ENCODE data around the gene SLC5A10. TPM values are rescaled to one million over a fixed set of nuclear protein-coding genes. Genes with fewer than 3 reads are reported as not detected.
A peak's percentile ranks its signal among the peaks of the same experiment; 100 is the strongest.

Gene SLC5A10
- polyA plus RNA-seq, 1 of the 3 experiments (the other 2 are of a cell fraction) = not detected

DNA sequence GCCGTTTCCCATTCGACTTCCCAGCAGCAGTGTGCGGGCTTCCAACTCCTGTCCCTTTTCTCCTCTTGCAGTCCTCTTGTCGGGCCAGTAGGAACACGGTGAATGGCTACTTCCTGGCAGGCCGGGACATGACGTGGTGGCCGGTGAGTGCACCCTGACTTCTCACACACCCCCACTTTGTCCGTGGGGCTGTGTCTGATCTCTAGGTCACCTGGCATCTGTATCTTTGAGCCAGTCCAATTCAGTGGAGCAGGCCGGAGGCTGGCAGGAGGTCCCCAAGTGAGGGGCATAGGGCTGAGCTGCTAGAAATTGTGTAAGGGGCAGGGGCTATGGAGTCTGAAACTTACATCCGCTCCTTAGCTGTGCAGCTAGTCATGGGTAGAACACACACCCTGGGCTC is 6.6 kb downstream of the SLC5A10 start:
- H3K4me1 ChIP-seq (ENCODE audit: control insufficient read depth in 1 of 2, insufficient read depth in 2 of 2, low read depth in 1 of 2, low read length in 1 of 2) = peaks cover 6 to 11% of the 10 kb centered on the region in 2 experiments; a peak in 2 of 4 replicates
- H3K9me2 ChIP-seq = no peaks in the 10 kb centered on the region
- H3K9me3 ChIP-seq = no peaks in the 10 kb centered on the region
- no peak overlapping the region for H2AFZ ChIP-seq (ENCODE audit: low read depth)
- H3K4me3 ChIP-seq (ENCODE audit: low read depth in 2 of 2, low read length in 1 of 2) = no peak overlapping the region
- POLR2A ChIA-PET = no interaction called here
- no peaks in the 10 kb centered on the region for H3K27me3 ChIP-seq (ENCODE audit: insufficient read depth)
- peaks cover 10% of the 10 kb centered on the region for H3F3A ChIP-seq (replicated peaks; ENCODE audit: insufficient read depth)
- no peak overlapping the region for H3K4me2 ChIP-seq
- no peaks in the 10 kb centered on the region for H3K79me2 ChIP-seq (ENCODE audit: insufficient read depth)
- no peak overlapping the region for H3K9ac ChIP-seq
- WGBS (ENCODE audit: low lambda C conversion rate) = 91% methylated on average over 9 of the region's 11 CpGs
- no peak for TF ChIP-seq RFX5 (IDR thresholded peaks at IDR 0.05; ENCODE audit: low read length)
- TF ChIP-seq YY1 (IDR thresholded peaks at IDR 0.05; ENCODE audit: low read depth) = no peak
- TF ChIP-seq NRF1 (IDR thresholded peaks at IDR 0.05; ENCODE audit: low read depth, low read length) = no peak
- TF ChIP-seq ELF1 (IDR thresholded peaks at IDR 0.05) = no peak
- TF ChIP-seq RCOR1 (IDR thresholded peaks at IDR 0.05; ENCODE audit: low read length) = no peak
- TF ChIP-seq RAD21 (IDR thresholded peaks at IDR 0.05; ENCODE audit: low read length) = no peak
- TF ChIP-seq, protein P1, sequence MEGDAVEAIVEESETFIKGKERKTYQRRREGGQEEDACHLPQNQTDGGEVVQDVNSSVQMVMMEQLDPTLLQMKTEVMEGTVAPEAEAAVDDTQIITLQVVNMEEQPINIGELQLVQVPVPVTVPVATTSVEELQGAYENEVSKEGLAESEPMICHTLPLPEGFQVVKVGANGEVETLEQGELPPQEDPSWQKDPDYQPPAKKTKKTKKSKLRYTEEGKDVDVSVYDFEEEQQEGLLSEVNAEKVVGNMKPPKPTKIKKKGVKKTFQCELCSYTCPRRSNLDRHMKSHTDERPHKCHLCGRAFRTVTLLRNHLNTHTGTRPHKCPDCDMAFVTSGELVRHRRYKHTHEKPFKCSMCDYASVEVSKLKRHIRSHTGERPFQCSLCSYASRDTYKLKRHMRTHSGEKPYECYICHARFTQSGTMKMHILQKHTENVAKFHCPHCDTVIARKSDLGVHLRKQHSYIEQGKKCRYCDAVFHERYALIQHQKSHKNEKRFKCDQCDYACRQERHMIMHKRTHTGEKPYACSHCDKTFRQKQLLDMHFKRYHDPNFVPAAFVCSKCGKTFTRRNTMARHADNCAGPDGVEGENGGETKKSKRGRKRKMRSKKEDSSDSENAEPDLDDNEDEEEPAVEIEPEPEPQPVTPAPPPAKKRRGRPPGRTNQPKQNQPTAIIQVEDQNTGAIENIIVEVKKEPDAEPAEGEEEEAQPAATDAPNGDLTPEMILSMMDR (IDR thresholded peaks at IDR 0.05) = no peak
- no peak for TF ChIP-seq FOXM1 (IDR thresholded peaks at IDR 0.05; ENCODE audit: low read depth)
- TF ChIP-seq SMC3 (IDR thresholded peaks at IDR 0.05; ENCODE audit: low read depth, low read length) = no peak
- TF ChIP-seq, protein P2, sequence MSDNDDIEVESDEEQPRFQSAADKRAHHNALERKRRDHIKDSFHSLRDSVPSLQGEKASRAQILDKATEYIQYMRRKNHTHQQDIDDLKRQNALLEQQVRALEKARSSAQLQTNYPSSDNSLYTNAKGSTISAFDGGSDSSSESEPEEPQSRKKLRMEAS (IDR thresholded peaks at IDR 0.05; ENCODE audit: low read depth) = no peak
- no peak for TF ChIP-seq SIN3A (IDR thresholded peaks at IDR 0.05; ENCODE audit: borderline replicate concordance, low read depth, low read length)
- TF ChIP-seq TAF1 (IDR thresholded peaks at IDR 0.05; ENCODE audit: borderline replicate concordance, low read depth, low read length) = no peak
- TF ChIP-seq, protein P3, sequence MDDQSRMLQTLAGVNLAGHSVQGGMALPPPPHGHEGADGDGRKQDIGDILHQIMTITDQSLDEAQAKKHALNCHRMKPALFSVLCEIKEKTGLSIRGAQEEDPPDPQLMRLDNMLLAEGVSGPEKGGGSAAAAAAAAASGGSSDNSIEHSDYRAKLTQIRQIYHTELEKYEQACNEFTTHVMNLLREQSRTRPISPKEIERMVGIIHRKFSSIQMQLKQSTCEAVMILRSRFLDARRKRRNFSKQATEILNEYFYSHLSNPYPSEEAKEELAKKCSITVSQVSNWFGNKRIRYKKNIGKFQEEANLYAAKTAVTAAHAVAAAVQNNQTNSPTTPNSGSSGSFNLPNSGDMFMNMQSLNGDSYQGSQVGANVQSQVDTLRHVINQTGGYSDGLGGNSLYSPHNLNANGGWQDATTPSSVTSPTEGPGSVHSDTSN (IDR thresholded peaks at IDR 0.05) = no peak
- no peak for TF ChIP-seq TCF12 (IDR thresholded peaks at IDR 0.05)
- no peak for TF ChIP-seq GATA2 (CRISPR knock-in tag; IDR thresholded peaks at IDR 0.05)
- CTCF ChIA-PET = interaction anchor here (0.9 to 3.7 kb wide), 3 partner anchors 10 to 29 kb away, joined by 4 to 26 read pairs (median 4); no protein-coding TSS in a partner anchor
- no peak for DNase-seq
- no peaks in the 10 kb centered on the region for H3K36me3 ChIP-seq (replicated peaks in 1 of 2; ENCODE audit: control insufficient read depth in 1 of 2, insufficient read depth in 2 of 2, low read length in 1 of 2)
- H4K20me1 ChIP-seq (ENCODE audit: insufficient read depth) = no peaks in the 10 kb centered on the region
- H3K27ac ChIP-seq (ENCODE audit: low read depth in 2 of 2, low read length in 1 of 2) = no peak overlapping the region

DNA sequence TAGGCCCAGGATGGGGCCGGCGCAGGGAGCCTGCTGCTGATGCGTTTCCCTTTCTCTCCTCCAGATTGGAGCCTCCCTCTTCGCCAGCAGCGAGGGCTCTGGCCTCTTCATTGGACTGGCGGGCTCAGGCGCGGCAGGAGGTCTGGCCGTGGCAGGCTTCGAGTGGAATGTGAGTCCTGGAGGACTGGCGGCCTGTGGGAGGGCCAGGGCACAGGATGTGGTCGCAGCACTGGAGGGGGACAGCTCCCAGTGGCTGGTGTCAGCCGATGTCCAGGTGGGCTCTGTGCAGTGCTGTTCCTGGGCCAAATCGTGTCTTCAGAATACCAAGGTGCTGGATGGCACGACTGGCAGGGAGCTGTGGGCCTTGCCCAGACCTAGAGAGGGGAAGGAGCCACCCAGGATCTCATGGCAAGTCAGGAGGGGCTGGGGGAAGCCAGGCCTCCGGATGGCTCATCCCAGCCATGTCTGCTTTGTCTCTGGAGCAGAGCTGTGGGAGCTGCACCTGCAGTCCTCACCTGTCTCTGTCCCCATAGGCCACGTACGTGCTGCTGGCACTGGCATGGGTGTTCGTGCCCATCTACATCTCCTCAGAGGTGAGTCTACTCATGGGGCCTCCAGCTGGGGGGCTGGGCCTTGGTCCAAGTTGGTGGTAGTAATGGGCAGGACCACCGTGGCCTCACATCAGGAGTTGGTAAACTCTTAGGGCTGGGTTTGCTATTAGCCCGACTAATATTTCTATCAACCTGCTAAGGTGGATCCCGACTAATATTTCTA is 7.3 kb downstream of the SLC5A10 start:
- no peak overlapping the region for H3K27ac ChIP-seq (ENCODE audit: low read depth in 2 of 2, low read length in 1 of 2)
- H3K9me2 ChIP-seq = no peaks in the 10 kb centered on the region
- WGBS (ENCODE audit: low lambda C conversion rate) = 78% methylated on average over 9 of the region's 22 CpGs
- H2AFZ ChIP-seq (ENCODE audit: low read depth) = no peak overlapping the region
- ChIA-PET POLR2A (no interaction called here), CTCF (interaction anchor here (0.9 to 3.7 kb wide), 7 partner anchors 7 to 64 kb away, joined by 3 to 26 read pairs (median 4); partner anchors contain the start of gene SLC5A10)
- peak; percentile 17 for DNase-seq
- no peaks in the 10 kb centered on the region for H3K36me3 ChIP-seq (replicated peaks in 1 of 2; ENCODE audit: control insufficient read depth in 1 of 2, insufficient read depth in 2 of 2, low read length in 1 of 2)
- H3K9me3 ChIP-seq = no peaks in the 10 kb centered on the region
- no peaks in the 10 kb centered on the region for H3K27me3 ChIP-seq (ENCODE audit: insufficient read depth)
- H3K79me2 ChIP-seq (ENCODE audit: insufficient read depth) = no peaks in the 10 kb centered on the region
- peaks cover 6 to 11% of the 10 kb centered on the region in 2 experiments; a peak in 2 of 4 replicates for H3K4me1 ChIP-seq (ENCODE audit: control insufficient read depth in 1 of 2, insufficient read depth in 2 of 2, low read depth in 1 of 2, low read length in 1 of 2)
- no peak overlapping the region for H3K4me2 ChIP-seq
- no peaks in the 10 kb centered on the region for H4K20me1 ChIP-seq (ENCODE audit: insufficient read depth)
- no peak overlapping the region for H3K4me3 ChIP-seq (ENCODE audit: low read depth in 2 of 2, low read length in 1 of 2)
- H3K9ac ChIP-seq = no peak overlapping the region
- peaks cover 10% of the 10 kb centered on the region for H3F3A ChIP-seq (replicated peaks; ENCODE audit: insufficient read depth)
- TF ChIP-seq FOSL2 (IDR thresholded peaks at IDR 0.05; ENCODE audit: borderline replicate concordance, low read depth) (no peak), EP300 (IDR thresholded peaks at IDR 0.05; ENCODE audit: borderline replicate concordance in 1 of 2, low read depth in 1 of 2, low read length in 1 of 2) (no peak), MEF2A (IDR thresholded peaks at IDR 0.05; ENCODE audit: borderline replicate concordance, low read depth) (no peak), POLR2AphosphoS5 (IDR thresholded peaks at IDR 0.05; ENCODE audit: low read depth, low read length) (no peak), RXRA (IDR thresholded peaks at IDR 0.05; ENCODE audit: borderline replicate concordance, low read depth) (no peak)
- TF ChIP-seq, protein P1 (IDR thresholded peaks at IDR 0.05) = no peak
- TF ChIP-seq, protein P3 (IDR thresholded peaks at IDR 0.05) = no peak
